HG03354 (cell line): ENCODE results near the gene TSBP1.

ENCODE experiments used
- ATAC-seq: cut with Tn5 transposase; IDR thresholded peaks from one replicate; pipeline ENCODE4 v1.9.1; 2021; ENCODE audit warnings: mild to moderate bottlenecking; ENCODE audit not compliant: unreplicated experiment, poor library complexity, severe bottlenecking

Gene TSBP1

GRCh38 chr6:32371803-32372202, at the start of gene TSBP1:
TSS of gene TSBP1 (minus strand) at chr6:32371903. CDS start at chr6:32371706, 197 bp downstream.
- no peak for ATAC-seq

GRCh38 chr6:32416036-32416435, 44.3 kb upstream of the TSBP1 start:
- ATAC-seq, result no peak

- ATAC-seq, result no peak
Observed at GRCh38 chr6:32415521-32416019, 43.9 kb upstream of the TSBP1 start.

- no peak for ATAC-seq
Observed at GRCh38 chr6:32413427-32414047, 41.8 kb upstream of the TSBP1 start.

GRCh38 chr6:32411566-32412327, 40.0 kb upstream of the TSBP1 start:
- ATAC-seq, result no peak

- ATAC-seq, result no peak
Observed at GRCh38 chr6:32410906-32411305, 39.2 kb upstream of the TSBP1 start.

- no peak for ATAC-seq
Observed at GRCh38 chr6:32406857-32407256, 35.2 kb upstream of the TSBP1 start, which contains the start of gene BTNL2. TSS of gene BTNL2 (minus strand) at chr6:32407181. CDS start at chr6:32407123, 58 bp downstream.

- ATAC-seq, result no peak
Observed at GRCh38 chr6:32406197-32406596, 34.5 kb upstream of the TSBP1 start.

- ATAC-seq, result no peak
Observed at GRCh38 chr6:32405656-32406055, 34.0 kb upstream of the TSBP1 start.

- ATAC-seq, result no peak
Observed at GRCh38 chr6:32402812-32403211, 31.1 kb upstream of the TSBP1 start.

- ATAC-seq, result no peak
Observed at GRCh38 chr6:32401284-32401963, 29.7 kb upstream of the TSBP1 start.

GRCh38 chr6:32397252-32397920, 25.7 kb upstream of the TSBP1 start:
- ATAC-seq, result peak; percentile 90

- no peak for ATAC-seq
Observed at GRCh38 chr6:32396028-32396427, 24.3 kb upstream of the TSBP1 start.

- ATAC-seq, result no peak
Observed at GRCh38 chr6:32393665-32394420, 22.1 kb upstream of the TSBP1 start.

GRCh38 chr6:32391505-32391904, 19.8 kb upstream of the TSBP1 start:
- ATAC-seq, result no peak

- no peak for ATAC-seq
Observed at GRCh38 chr6:32387589-32388340, 16.1 kb upstream of the TSBP1 start.

- no peak for ATAC-seq
Observed at GRCh38 chr6:32386040-32386439, 14.3 kb upstream of the TSBP1 start.

GRCh38 chr6:32382757-32383420, 11.2 kb upstream of the TSBP1 start:
- no peak for ATAC-seq
